ENCODE measurements around the gene METTL2B.
A peak's percentile ranks its signal among the peaks of the same experiment; 100 is the strongest.
"Not testable (repeated sequence)": the region's sequence is repeated elsewhere in the genome, so short reads cannot be mapped to it uniquely, and the experiment has no call there.

The METTL2B gene

DNA sequence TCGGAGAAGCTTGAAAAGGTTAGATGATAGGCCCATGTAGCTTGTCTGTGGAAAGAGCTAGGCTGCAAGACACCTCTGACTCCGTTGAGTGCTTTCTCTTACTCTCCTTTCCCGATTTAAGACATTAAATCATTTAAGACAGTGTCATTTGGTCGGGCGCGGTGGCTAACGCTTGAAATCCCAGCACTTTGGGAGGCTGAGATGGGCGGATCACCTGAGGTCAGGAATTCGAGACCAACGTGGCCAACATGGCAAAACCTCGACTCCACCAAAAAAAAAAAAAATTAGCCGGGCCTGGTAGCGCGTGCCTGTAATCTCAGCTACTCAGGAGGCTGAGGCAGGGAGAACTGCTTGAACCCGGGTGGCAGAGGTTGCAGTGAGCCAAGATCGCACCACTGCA, 52.6 kb downstream of the METTL2B start:
- not testable (repeated sequence) for DNase-seq

DNA sequence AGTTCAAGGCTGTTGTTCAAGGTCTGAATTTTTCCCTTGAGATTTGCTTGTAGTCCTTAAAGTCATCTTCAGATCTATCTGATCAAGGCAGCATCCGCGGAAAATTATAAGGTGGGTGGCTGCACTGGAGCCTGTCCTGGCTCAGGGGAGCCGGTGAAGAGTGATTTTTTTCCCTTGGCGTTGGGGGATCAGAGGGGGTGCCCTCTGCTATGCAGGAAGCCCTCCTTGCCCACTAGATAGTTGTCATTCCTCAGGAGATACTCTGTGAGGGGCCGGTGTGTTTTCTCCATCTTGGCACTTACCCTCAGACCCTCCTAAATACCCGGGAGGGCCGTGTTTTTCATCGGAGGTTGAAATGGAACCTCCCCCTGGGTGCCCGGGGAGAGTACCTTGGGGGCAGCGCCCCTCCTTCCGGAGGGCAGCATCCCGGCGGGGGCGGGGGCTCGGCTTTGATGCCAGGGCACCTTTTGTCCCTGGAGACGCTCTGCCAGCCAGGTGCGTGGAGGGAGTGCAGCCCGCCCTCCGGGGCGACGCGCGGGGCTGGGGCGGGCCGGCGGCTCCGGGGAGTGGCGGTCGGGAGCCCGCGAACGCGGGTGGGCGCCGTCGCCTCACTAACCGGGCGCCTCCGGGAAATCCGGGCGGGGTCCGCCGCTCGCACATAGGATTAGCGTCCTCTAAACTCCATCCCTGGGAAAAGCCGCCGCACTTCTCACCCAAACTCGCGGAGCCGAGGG, 53.7 kb downstream of the METTL2B start:
- DNase-seq = not testable (repeated sequence)

DNA sequence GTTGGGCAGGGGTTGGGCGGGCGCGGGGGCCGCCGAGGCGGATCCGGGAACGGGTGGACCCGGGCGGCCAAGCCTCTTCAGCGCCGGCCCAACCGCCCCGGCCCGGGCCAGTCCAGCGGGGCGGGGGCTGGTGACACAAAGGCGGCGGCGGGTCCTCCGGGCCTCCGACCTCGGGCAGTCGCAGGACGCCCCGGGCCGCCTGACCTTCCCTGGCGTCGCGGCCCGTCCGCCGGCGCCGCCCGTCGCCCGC, 54.2 kb downstream of the METTL2B start:
- DNase-seq = no peak

DNA sequence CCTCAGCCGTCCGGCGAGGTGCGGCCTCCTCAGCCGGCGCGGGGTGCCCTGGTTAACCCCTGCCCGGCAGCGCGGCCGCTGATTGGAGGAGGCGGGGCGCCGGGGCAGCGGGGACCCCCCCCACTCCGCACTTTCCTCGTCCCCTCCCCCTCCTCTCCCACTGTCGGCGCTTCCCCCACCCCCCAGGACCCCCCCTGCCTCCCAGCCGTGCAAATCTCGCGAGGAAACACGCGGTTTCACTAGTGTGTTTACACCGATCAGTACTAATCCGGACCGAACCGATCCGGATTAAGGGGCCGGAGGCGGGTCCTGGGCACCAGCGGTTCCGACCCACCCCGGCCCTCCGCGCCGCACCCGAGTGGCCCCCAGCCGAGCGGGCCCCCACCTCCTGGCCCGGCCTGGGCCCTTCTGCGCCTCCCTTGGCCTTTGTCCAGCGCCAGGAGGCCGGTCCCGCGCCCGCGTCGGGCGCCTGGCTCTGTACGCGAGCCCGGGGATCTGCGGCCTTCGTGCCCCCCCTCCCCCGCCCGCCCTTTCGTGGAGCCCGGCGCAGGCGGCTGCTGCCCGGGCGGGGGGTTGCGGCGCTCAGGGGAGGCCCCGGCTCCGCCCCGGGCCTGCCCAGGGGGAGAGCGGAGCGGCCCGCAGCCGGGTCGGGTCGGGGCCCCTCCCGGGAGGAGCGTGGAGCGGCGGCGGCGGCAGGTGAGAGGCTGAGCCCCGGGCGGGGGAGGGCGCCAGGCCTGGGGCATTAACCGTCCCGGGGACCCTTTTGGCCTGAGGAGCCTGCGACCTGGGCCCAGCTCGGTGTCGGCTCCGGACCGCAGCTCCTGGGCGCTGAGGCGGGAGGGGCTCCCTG, 54.8 kb downstream of the METTL2B start:
- peak; percentile 62 for DNase-seq

DNA sequence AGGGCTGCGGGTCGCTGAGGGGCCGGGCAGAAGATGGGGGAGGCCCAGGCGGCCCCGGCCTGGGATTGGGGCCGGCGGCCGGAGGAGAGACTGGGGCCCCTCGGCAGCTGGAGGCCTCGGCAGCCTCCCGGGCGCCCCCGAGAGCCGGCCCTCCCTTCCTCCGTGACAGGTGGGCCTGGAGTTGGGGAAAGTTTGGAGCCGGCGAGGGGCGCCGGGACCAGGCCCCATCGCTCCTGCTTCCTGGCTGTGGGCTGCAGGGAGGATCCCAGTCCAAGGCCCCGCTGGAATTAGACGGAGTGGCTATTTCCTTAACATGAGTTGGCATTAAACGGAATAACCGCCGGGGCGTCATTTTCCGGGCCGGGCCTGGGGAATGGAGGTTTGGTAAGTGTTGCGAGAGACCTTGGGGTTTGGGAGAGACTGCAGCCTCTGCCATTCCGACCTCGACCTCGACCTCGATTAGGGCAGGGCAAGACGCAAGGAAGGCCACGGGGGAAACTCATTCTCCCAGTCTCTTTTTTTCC, 55.5 kb downstream of the METTL2B start:
- not testable (repeated sequence) for DNase-seq

DNA sequence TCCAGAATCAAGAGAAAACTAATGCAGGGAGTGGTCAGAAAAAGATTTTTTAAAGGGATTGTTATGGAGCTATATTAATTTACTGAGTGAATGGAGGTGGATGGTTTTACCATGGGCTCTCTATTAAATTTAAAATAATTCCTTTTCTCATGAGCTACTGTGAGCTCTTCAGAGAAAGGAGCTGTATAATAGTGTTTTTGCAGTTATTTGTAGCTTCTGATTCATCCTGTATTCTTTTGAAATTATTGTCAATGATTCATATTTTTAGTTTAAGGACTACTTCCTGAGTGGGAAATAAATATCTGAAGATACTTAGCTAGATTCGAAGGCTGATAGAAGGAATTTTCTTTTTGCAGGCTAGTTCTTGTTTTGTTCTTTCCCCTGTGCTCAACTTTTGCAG, 56.4 kb downstream of the METTL2B start:
- not testable (repeated sequence) for DNase-seq

DNA sequence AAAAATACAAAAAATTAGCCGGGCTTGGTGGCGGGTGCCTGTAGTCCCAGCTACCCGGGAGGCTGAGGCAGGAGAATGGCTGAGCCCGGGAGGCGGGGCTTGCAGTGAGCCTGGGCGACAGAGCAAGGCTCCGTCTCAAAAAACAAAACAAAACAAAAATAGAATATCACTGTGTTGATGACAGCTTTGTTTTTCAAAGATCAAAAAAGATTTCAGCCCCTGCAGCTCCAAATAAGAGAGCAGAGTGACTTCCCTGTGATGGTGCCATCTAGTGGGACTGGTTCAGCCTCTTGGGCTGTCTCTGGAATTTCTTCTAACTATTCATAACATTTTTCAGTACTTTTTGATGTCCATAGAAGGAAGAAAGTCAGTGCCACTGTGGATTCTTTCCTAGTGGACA, 60.9 kb downstream of the METTL2B start:
- not testable (repeated sequence) for DNase-seq

DNA sequence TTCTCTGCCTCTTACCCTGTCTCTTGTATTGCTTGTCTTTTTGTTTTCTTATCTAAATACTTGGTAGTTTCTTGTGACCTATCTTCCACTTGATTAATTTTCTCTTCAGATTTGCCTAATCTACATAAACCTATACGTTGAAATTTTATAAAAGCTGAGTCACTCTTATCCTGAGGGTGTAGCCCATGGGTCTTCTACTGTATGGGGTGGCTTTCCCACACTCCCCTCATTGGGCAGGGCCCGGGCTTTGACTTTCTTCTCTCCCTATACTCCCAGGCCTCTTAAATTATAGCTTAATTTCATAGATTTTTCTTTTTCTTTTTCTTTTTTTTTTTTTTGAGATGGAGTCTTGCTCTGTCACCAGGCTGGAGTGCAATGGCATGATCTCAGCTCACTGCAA, 66.0 kb downstream of the METTL2B start:
- not testable (repeated sequence) for DNase-seq

DNA sequence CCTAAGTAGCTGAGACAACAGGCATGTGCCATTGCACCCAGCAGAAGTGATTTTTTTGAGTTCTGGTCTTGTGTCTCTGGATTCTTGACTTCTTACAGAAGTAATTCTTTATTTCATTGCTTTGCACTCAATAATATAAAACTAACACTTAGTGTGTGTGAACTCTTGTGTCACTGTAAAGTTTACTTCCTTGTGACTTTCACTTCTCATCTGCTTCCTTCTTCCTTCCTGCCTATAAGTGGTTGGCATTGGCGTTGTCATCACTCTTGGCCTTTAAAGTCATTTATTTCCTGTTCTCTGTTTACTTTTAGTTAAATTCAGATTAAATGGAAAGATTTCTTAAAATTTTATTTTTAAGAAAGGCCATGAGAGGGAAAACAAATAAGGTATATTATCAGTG, 66.8 kb downstream of the METTL2B start:
- not testable (repeated sequence) for DNase-seq

DNA sequence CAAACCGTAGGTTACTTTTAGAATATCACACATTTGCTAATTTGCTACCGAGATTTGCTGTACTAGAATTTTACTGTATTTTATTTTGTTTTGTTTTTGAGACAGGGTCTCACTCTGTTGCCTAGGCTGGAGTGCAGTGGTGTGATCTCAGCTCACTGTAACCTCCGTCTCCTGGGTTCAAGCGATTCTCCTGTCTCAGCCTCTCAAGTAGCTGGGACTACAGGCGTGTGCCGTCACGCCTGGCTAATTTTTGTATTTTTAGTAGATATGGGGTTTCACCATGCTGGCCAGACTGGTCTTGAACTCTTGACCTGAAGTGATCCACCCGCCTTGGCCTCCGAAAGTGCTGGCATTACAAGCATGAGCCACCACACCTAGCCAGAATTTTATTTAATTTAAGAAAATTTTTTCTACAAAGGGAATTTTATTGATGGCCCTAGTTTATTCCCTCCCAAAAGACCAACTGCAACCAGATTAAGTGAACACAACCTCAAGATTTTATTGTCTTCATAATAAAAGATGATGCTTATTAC, 69.8 kb downstream of the METTL2B start:
- DNase-seq = not testable (repeated sequence)

DNA sequence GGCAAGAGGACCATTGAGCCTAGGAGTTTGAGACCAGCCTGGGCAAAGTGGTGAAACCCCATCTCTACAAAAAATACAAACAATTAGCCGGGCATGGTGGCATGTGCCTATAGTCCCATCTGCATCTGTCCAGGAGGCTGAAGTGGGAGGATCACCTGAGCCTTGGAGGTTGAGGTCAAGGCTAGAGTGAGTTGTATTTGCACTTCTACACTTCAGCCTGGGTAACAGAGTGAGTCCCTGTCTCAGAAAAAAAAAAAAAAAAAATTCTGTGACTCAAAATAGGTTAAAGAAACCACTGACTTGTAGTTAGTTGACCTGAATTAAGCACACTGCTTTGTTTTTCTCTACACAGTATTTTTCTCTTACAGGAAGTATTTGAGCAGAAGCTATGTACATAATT, 74.4 kb downstream of the METTL2B start:
- DNase-seq = no peak

DNA sequence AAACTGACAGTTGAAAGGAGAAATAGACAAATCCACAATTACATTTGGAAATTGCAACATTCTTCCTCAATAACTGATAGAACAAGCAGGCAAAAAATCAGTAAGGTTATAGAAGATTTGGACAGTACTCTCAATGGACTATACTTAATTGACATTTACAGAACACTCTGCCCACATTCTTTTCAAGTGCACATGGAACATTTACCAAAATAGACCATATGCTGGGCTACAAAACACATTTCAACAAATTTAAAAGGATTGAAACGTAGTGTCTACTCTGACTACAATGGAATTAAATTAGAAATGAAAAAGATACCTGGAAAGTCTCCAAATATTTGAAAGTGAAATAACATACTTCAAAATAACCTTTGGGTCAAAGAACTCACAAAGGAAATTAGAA, 77.8 kb downstream of the METTL2B start:
- DNase-seq = not testable (repeated sequence)
